OCI-LY7 (cell line): ENCODE results near the gene CRIP1. TPM values are rescaled to one million over a fixed set of nuclear protein-coding genes. Genes with fewer than 3 reads are reported as not detected.

Experiments
- BruUV-seq: library from RNA; stranded (reverse); fragments of 400-500 nt; replicated peaks from 2 replicates; lab custom pipeline; 2021; lab: Mats Ljungman, UMichigan
- CTCF ChIA-PET: fragments of 300-600 bp; sonication (Branson Sonifier 250); formaldehyde crosslinking; loops from one replicate; lab custom pipeline; 2022; ENCODE audit warnings: antibody characterized with exemption; ENCODE audit not compliant: unreplicated experiment; lab: Charles Lee
- POLR2A ChIA-PET: fragments of 300-600 bp; sonication (Branson Sonifier 250); formaldehyde crosslinking; loops from one replicate; lab custom pipeline; 2022; ENCODE audit warnings: antibody characterized with exemption; lab: Charles Lee
- DNase-seq: peaks from one replicate; pipeline ENCODE4 v3.0.0-alpha.2; 2015; ENCODE audit warnings: low spot score
- H2AFZ ChIP-seq: fragments of 200-600 bp; sonication (generic), shearing (Covaris generic); 2 replicates; pipeline ENCODE4 v1.6.1; 2014; ENCODE audit warnings: mild to moderate bottlenecking, antibody characterized with exemption, low read length, moderate library complexity
- H3K27ac ChIP-seq: fragments of 200-600 bp; sonication (generic); 2 replicates; pipeline ENCODE4 v1.5.1; 2014; ENCODE audit warnings: mixed run types, low read depth, mild to moderate bottlenecking, moderate library complexity, low read length, inconsistent platforms; ENCODE audit not compliant: poor library complexity, severe bottlenecking
- H3K36me3 ChIP-seq: fragments of 200-600 bp; sonication (generic); 2 replicates; pipeline ENCODE4 v1.6.1; 2014; ENCODE audit warnings: mild to moderate bottlenecking, antibody characterized with exemption, low read length, moderate library complexity, mixed read lengths; ENCODE audit not compliant: insufficient read depth
- H3K4me1 ChIP-seq: fragments of 200-600 bp; sonication (generic); 2 replicates; pipeline ENCODE4 v1.5.1; 2014; ENCODE audit warnings: mild to moderate bottlenecking, low read length; ENCODE audit not compliant: insufficient read depth, poor library complexity, severe bottlenecking
- H3K4me2 ChIP-seq: fragments of 200-600 bp; sonication (generic); 2 replicates; pipeline ENCODE4 v1.6.1; 2014; ENCODE audit warnings: mild to moderate bottlenecking, low read length
- H3K4me3 ChIP-seq: fragments of 200-600 bp; sonication (generic); 2 replicates; pipeline ENCODE4 v1.5.1; 2014; ENCODE audit warnings: mild to moderate bottlenecking, low read depth, low read length; ENCODE audit not compliant: poor library complexity, severe bottlenecking
- H3K79me2 ChIP-seq: fragments of 200-600 bp; sonication (generic); 2 replicates; pipeline ENCODE4 v1.6.1; 2016; ENCODE audit warnings: low read depth, mild to moderate bottlenecking, low read length, moderate library complexity, mixed read lengths; ENCODE audit not compliant: insufficient read depth
- H3K9me2 ChIP-seq: fragments of 200-600 bp; sonication (generic); 2 replicates; pipeline ENCODE4 v1.6.1; 2016; ENCODE audit warnings: mild to moderate bottlenecking, low read length, mixed read lengths; ENCODE audit not compliant: insufficient read depth
- H3K9me3 ChIP-seq: fragments of 200-600 bp; sonication (generic); 2 replicates; pipeline ENCODE4 v1.6.1; 2014; ENCODE audit warnings: mild to moderate bottlenecking, mixed run types, low read length, mixed read lengths
- H4K20me1 ChIP-seq: fragments of 200-600 bp; sonication (generic); 2 replicates; pipeline ENCODE4 v1.6.1; 2014; ENCODE audit warnings: mild to moderate bottlenecking, antibody characterized with exemption, low read length, moderate library complexity, mixed read lengths; ENCODE audit not compliant: insufficient read depth
- EZH2phosphoT487 ChIP-seq: fragments of 200-600 bp; sonication (generic); IDR thresholded peaks from 2 replicates; pipeline ENCODE4 v1.6.1; 2018; ENCODE audit warnings: low read depth, borderline replicate concordance, mild to moderate bottlenecking, mixed run types, antibody characterized with exemption, low read length, moderate library complexity, mixed read lengths
- intact Hi-C: fragments of 100-400 bp; cut with micrococcal nuclease; formaldehyde crosslinking; loops from one replicate; pipeline ENCODE4 v1.10.0; 2022; ENCODE audit not compliant: unreplicated experiment
- total RNA-seq, 2 experiments: library from RNA; depleted of rRNA in 1 of 2; stranded (reverse); fragments of >200 nt in 1 of 2; shearing (Covaris generic) in 1 of 2; gene quantifications; 2 replicates each; pipeline ENCODE4 v1.2.3, GENCODE V29; 2014 to 2022
- TF ChIP-seq, protein P1 (sequence below): fragments of 200-600 bp; sonication (generic); conservative IDR thresholded peaks from 2 replicates; pipeline ENCODE4 v1.5.1; 2014; ENCODE audit warnings: mild to moderate bottlenecking, antibody characterized with exemption, low read length, moderate library complexity, mixed read lengths

CRIP1 gene
- total RNA-seq, 2 experiments from 2014 or later, result 4.6 TPM; not detected in 1

GRCh38 chr14:105466531-105467248 is 20.0 kb upstream of the CRIP1 start:
- Histone ChIP-seq H3K4me2 (no peak overlapping the region), H3K4me1 (no peaks in the 10 kb centered on the region), H3K36me3 (peaks cover 59% of the 10 kb centered on the region), H3K79me2 (no peaks in the 10 kb centered on the region), H3K9me2 (no peaks in the 10 kb centered on the region), H3K27ac (no peak overlapping the region), H3K9me3 (no peaks in the 10 kb centered on the region), H3K4me3 (no peak overlapping the region), H4K20me1 (no peaks in the 10 kb centered on the region), H2AFZ (no peak overlapping the region)
- no peak for TF ChIP-seq EZH2phosphoT487
- TF ChIP-seq, protein P1, sequence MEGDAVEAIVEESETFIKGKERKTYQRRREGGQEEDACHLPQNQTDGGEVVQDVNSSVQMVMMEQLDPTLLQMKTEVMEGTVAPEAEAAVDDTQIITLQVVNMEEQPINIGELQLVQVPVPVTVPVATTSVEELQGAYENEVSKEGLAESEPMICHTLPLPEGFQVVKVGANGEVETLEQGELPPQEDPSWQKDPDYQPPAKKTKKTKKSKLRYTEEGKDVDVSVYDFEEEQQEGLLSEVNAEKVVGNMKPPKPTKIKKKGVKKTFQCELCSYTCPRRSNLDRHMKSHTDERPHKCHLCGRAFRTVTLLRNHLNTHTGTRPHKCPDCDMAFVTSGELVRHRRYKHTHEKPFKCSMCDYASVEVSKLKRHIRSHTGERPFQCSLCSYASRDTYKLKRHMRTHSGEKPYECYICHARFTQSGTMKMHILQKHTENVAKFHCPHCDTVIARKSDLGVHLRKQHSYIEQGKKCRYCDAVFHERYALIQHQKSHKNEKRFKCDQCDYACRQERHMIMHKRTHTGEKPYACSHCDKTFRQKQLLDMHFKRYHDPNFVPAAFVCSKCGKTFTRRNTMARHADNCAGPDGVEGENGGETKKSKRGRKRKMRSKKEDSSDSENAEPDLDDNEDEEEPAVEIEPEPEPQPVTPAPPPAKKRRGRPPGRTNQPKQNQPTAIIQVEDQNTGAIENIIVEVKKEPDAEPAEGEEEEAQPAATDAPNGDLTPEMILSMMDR, result no peak
- CTCF ChIA-PET, result no interaction called here
- POLR2A ChIA-PET, result no interaction called here
- intact Hi-C loops, result no loop called here
- DNase-seq, result no peak
- BruUV-seq, result no TSS peak

DNA sequence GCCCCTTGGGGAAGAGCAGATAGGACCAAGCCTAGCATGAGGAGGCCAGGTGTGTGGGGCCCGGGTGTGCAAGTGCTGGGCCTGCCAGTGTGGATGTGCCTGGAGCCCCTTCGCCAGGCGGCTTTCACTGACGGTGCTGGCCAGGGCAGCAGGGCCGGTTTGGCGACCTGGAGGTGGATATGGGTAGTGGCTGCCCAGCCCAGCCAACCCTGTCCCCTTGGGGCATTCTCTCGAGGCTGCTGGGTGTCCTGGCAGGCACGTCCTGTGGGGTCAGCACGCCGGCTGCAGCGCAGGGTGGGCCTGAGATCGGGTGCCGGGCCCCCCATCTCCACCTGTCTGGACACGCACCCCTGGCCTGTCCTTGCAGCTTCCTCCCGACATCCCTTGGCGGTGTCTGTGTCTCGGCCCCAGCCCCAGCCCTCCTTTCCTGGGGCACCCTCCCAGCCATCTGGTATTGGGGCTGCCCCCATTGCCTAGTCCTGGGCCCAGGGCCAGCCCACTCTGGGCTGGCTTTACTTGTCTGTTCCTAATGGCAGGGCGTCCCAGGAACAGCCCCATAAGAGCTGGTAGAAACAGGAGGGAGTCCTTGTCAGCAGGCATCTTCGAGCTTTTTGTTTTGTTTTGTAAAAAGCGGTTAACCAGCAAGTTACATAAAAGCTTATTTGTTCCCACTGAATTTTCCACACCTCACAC is 19.3 kb upstream of the CRIP1 start:
- Histone ChIP-seq H3K79me2 (no peaks in the 10 kb centered on the region), H3K4me2 (no peak overlapping the region), H3K9me2 (no peaks in the 10 kb centered on the region), H4K20me1 (no peaks in the 10 kb centered on the region), H3K36me3 (peaks cover 55% of the 10 kb centered on the region), H3K4me3 (no peak overlapping the region), H2AFZ (no peak overlapping the region), H3K27ac (no peak overlapping the region), H3K9me3 (no peaks in the 10 kb centered on the region), H3K4me1 (no peaks in the 10 kb centered on the region)
- intact Hi-C loops, result no loop called here
- no peak for DNase-seq
- ChIA-PET POLR2A (no interaction called here), CTCF (no interaction called here)
- BruUV-seq, result no TSS peak
- TF ChIP-seq EZH2phosphoT487, result no peak
- TF ChIP-seq, protein P1, result no peak

DNA sequence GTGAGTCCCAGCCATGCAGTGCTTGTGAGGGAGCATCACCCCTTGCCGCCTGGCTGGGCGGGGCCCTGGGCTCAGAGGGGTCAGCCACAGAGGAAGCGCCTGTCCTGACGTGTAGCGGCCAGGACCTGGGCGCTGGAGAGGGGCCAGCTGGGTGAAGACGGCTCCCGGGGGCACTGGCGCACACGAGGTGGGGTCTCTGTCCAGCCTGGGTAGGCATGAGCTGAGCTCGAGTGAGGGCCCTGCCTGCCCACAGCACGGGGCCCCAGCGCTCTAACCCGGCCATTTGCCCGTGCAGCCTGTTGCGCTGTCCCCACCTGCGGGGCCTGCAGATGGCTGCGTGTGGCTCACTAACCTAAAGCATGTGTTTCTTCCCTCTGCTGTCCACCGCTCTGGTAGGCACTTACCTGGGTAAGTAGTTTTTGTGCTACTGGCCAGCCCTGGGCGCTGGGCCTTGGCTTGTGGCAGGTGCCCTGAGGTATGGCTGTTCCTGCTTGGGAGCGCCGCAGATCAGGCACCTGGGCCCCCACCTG is 18.7 kb upstream of the CRIP1 start:
- H3K9me2 ChIP-seq, result no peaks in the 10 kb centered on the region
- H3K79me2 ChIP-seq, result no peaks in the 10 kb centered on the region
- no peaks in the 10 kb centered on the region for H3K9me3 ChIP-seq
- POLR2A ChIA-PET, result interaction anchor here (0.5 kb wide), 1 partner anchor 51 kb away, joined by 5 read pairs; no protein-coding TSS in a partner anchor
- TF ChIP-seq, protein P1, result no peak
- TF ChIP-seq EZH2phosphoT487, result no peak
- H2AFZ ChIP-seq, result no peak overlapping the region
- no TSS peak for BruUV-seq
- no peak overlapping the region for H3K4me2 ChIP-seq
- CTCF ChIA-PET, result no interaction called here
- intact Hi-C loops, result no loop called here
- no peaks in the 10 kb centered on the region for H4K20me1 ChIP-seq
- no peak overlapping the region for H3K27ac ChIP-seq
- DNase-seq, result no peak
- peaks cover 52% of the 10 kb centered on the region for H3K36me3 ChIP-seq
- no peak overlapping the region for H3K4me3 ChIP-seq
- H3K4me1 ChIP-seq, result no peaks in the 10 kb centered on the region
